NT2/D1 (cell line): ENCODE measurements around the gene TTC6.

Source experiments
- DNase-seq: peaks from one replicate; pipeline ENCODE4 v3.0.0-alpha.2; 2011; ENCODE audit warnings: low read depth, low spot score
- H3K27me3 ChIP-seq: 2 replicates; pipeline ENCODE4 v1.6.0; 2011; ENCODE audit warnings: mild to moderate bottlenecking; ENCODE audit not compliant: insufficient read length, insufficient read depth
- H3K36me3 ChIP-seq: 2 replicates; pipeline ENCODE4 v1.6.1; 2011; ENCODE audit warnings: mild to moderate bottlenecking, low read length, mixed read lengths; ENCODE audit not compliant: insufficient read depth, insufficient read length
- H3K4me1 ChIP-seq: 2 replicates; pipeline ENCODE4 v1.5.1; 2011; ENCODE audit not compliant: insufficient read depth, insufficient read length
- H3K4me3 ChIP-seq: 2 replicates; pipeline ENCODE4 v1.5.1; 2011; ENCODE audit warnings: low read depth; ENCODE audit not compliant: insufficient read length
- H3K9ac ChIP-seq: 2 replicates; pipeline ENCODE4 v1.6.0; 2011; ENCODE audit warnings: low read depth; ENCODE audit not compliant: insufficient read length
- H3K9me3 ChIP-seq: 2 replicates; pipeline ENCODE4 v1.5.1; 2011; ENCODE audit warnings: mild to moderate bottlenecking, low read length; ENCODE audit not compliant: insufficient read depth
- SUZ12 ChIP-seq: IDR thresholded peaks from 2 replicates; pipeline ENCODE4 v1.6.1; 2011; ENCODE audit not compliant: insufficient read length, insufficient read depth; ENCODE audit errors: extremely low read depth
- YY1 ChIP-seq: IDR thresholded peaks from 2 replicates; pipeline ENCODE4 v1.6.1; 2011; ENCODE audit not compliant: insufficient read length, insufficient read depth
- ZNF274 ChIP-seq: IDR thresholded peaks from 2 replicates; pipeline ENCODE4 v1.6.1; 2011; ENCODE audit warnings: mild to moderate bottlenecking, low read depth, low read length

TTC6 gene

DNA sequence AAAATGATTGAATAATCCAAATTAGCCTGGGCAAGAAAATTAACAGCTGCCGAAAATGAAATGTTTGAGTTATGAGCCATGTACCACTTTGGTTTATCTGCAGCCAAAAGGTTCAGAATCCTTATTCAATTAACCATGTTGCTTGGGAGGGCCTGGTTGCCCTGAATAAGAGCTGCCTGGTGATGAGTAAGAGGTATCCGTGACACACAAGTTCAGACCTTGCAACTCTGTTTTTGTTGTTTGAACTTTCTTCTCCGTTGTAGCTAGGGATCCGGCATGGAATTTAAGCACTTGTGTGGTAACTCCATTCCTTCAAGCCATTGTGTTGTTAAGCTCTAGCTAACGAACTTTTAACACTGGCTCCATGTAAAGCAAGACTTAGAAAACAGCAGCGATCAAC is 36.0 kb upstream of the TTC6 start:
- TF ChIP-seq ZNF274 = no peak
- TF ChIP-seq YY1 = no peak
- TF ChIP-seq SUZ12 = no peak
- H3K4me1 ChIP-seq = no peaks in the 10 kb centered on the region
- H3K9me3 ChIP-seq = 0 out of 2 replicates have a peak, but pooled peaks cover 6% of the 10 kb centered on the region
- DNase-seq = no peak
- H3K27me3 ChIP-seq = no peaks in the 10 kb centered on the region
- no peaks in the 10 kb centered on the region for H3K36me3 ChIP-seq
- no peak overlapping the region for H3K4me3 ChIP-seq
- no peak overlapping the region for H3K9ac ChIP-seq

DNA sequence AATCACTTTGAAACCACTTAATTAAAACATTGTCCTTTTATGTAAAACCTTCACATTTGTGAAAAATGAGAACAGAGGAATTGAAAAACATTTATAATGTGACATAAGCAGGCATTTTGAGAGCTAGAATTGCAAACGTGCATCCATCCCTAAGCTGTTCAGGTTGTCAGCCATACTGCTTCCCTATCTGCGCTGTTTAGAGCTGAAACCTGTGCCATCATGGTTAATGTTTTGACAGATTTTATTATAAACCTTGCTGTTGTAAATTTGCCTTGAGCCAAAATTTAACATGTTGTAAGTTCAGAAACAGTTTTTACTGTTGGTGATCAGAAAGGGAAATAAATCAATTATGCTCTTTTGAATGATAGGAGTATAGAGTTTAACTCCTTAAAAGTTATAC is 32.2 kb upstream of the TTC6 start:
- Histone ChIP-seq H3K36me3 (no peaks in the 10 kb centered on the region), H3K27me3 (no peaks in the 10 kb centered on the region), H3K9me3 (no peaks in the 10 kb centered on the region), H3K4me3 (no peak overlapping the region), H3K9ac (no peak overlapping the region), H3K4me1 (no peaks in the 10 kb centered on the region)
- no peak for TF ChIP-seq YY1
- no peak for TF ChIP-seq ZNF274
- TF ChIP-seq SUZ12 = no peak
- DNase-seq = no peak

GRCh38 chr14:37565550-37565949 is 29.9 kb upstream of the TTC6 start:
- no peak overlapping the region for H3K9ac ChIP-seq
- H3K9me3 ChIP-seq = no peaks in the 10 kb centered on the region
- H3K36me3 ChIP-seq = no peaks in the 10 kb centered on the region
- H3K4me1 ChIP-seq = no peaks in the 10 kb centered on the region
- no peaks in the 10 kb centered on the region for H3K27me3 ChIP-seq
- TF ChIP-seq ZNF274 (no peak), SUZ12 (no peak)
- DNase-seq = no peak
- H3K4me3 ChIP-seq = no peak overlapping the region

- H3K27me3 ChIP-seq = no peaks in the 10 kb centered on the region
- no peaks in the 10 kb centered on the region for H3K36me3 ChIP-seq
- no peak for DNase-seq
- H3K9me3 ChIP-seq = no peaks in the 10 kb centered on the region
- no peak overlapping the region for H3K4me3 ChIP-seq
- TF ChIP-seq ZNF274 = no peak
- TF ChIP-seq YY1 = no peak
- TF ChIP-seq SUZ12 = no peak
- H3K9ac ChIP-seq = no peak overlapping the region
- H3K4me1 ChIP-seq = no peaks in the 10 kb centered on the region
Measured at GRCh38 chr14:37566811-37567371, 28.5 kb upstream of the TTC6 start.

DNA sequence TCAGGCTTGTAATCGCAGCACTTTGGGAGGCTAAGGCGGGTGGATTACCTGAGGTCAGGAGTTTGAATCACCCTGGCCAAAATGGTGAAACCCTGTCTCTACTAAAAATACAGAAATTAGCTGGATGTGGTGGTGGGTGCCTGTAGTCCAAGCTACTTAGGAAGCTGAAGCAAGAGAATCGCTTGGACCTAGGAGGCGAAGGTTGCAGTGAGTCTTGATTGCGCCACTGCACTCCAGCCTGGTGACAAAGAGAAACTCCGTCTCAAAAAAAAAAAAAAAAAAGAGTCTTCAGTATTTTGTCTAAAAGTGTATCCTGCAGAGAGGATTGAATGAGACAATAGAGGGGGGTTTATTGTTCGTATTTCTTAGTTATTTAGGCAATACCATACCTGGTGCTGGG is 25.7 kb upstream of the TTC6 start:
- H3K36me3 ChIP-seq = no peaks in the 10 kb centered on the region
- no peaks in the 10 kb centered on the region for H3K27me3 ChIP-seq
- H3K4me1 ChIP-seq = no peaks in the 10 kb centered on the region
- DNase-seq = no peak
- no peaks in the 10 kb centered on the region for H3K9me3 ChIP-seq
- TF ChIP-seq SUZ12 (no peak), YY1 (no peak), ZNF274 (no peak)
- no peak overlapping the region for H3K9ac ChIP-seq
- H3K4me3 ChIP-seq = no peak overlapping the region

- H3K4me1 ChIP-seq = no peaks in the 10 kb centered on the region
- H3K9ac ChIP-seq = no peak overlapping the region
- no peaks in the 10 kb centered on the region for H3K36me3 ChIP-seq
- TF ChIP-seq YY1 (no peak), ZNF274 (no peak)
- H3K27me3 ChIP-seq = no peaks in the 10 kb centered on the region
- no peak overlapping the region for H3K4me3 ChIP-seq
- H3K9me3 ChIP-seq = no peaks in the 10 kb centered on the region
- no peak for DNase-seq
Measured at GRCh38 chr14:37571391-37571790, 24.0 kb upstream of the TTC6 start.

DNA sequence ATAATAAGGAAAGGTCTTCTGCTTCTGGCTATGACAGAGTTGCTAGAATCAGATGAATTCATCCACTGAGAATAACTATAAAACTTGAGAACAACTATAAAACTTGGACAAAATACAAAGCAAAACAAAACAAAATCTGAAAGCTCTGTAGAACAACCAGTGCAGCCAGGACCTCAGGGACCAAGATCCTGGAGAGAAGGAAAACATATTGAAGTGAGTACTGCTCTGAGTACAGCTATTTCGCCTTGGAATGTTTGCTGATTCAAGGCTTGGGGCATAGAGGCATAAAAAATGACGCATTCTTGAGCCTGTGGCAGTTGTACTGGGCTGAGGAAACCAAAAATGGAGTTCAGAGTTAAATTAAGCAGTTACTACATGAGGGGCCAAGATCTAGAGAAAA is 22.1 kb upstream of the TTC6 start:
- Histone ChIP-seq H3K9me3 (no peaks in the 10 kb centered on the region), H3K9ac (no peak overlapping the region), H3K4me1 (no peaks in the 10 kb centered on the region), H3K27me3 (peaks cover 9% of the 10 kb centered on the region), H3K4me3 (no peak overlapping the region), H3K36me3 (no peaks in the 10 kb centered on the region)
- no peak for TF ChIP-seq SUZ12
- no peak for TF ChIP-seq ZNF274
- no peak for TF ChIP-seq YY1
- no peak for DNase-seq

- TF ChIP-seq YY1 = no peak
- TF ChIP-seq SUZ12 = no peak
- TF ChIP-seq ZNF274 = no peak
- no peak for DNase-seq
- no peak overlapping the region for H3K9ac ChIP-seq
- no peak overlapping the region for H3K4me3 ChIP-seq
- no peaks in the 10 kb centered on the region for H3K4me1 ChIP-seq
- peaks cover 67% of the 10 kb centered on the region for H3K27me3 ChIP-seq
- H3K36me3 ChIP-seq = no peaks in the 10 kb centered on the region
- no peaks in the 10 kb centered on the region for H3K9me3 ChIP-seq
Measured at GRCh38 chr14:37579274-37579673, 16.2 kb upstream of the TTC6 start.
